GM13977 (cell line): Measurements from ENCODE around the gene RBPJ.

ENCODE experiments used
- DNase-seq: peaks from one replicate; pipeline ENCODE4 v3.0.0; 2012; ENCODE audit warnings: low spot score
- CTCF ChIP-seq: IDR thresholded peaks from 2 replicates; pipeline ENCODE4 v1.5.1; 2012; ENCODE audit warnings: mild to moderate bottlenecking, control low read depth; ENCODE audit not compliant: insufficient read depth; ENCODE audit errors: extremely low read depth, missing control alignments
- in situ Hi-C: fragments of 300-500 bp; cut with MboI; formaldehyde crosslinking; loops from one replicate; pipeline ENCODE4 v1.12.0; 2022; ENCODE audit warnings: low sequenced_read_pairs, low pct_unique_long_range_greater_than_20kb, mixed read lengths, inconsistent platforms; ENCODE audit not compliant: unreplicated experiment

Gene RBPJ

GRCh38 chr4:26462874-26463273 lies 142.1 kb downstream of the RBPJ start:
- in situ Hi-C loops = loop anchor here (10.0 to 25.0 kb wide), 2 partner anchors 249 to 552 kb away; no protein-coding TSS in a partner anchor

GRCh38 chr4:26463386-26463785 lies 142.6 kb downstream of the RBPJ start:
- no peak for TF ChIP-seq CTCF
- no peak for DNase-seq
- in situ Hi-C loops = loop anchor here (10.0 to 25.0 kb wide), 2 partner anchors 249 to 551 kb away; no protein-coding TSS in a partner anchor

More at GRCh38 chr4:26462874-26463273, 142.1 kb downstream of the RBPJ start:
- DNase-seq = no peak
- no peak for TF ChIP-seq CTCF

- in situ Hi-C loops = loop anchor here (10.0 to 25.0 kb wide), 2 partner anchors 248 to 550 kb away; no protein-coding TSS in a partner anchor
Measured at GRCh38 chr4:26464420-26465095, 143.7 kb downstream of the RBPJ start.

GRCh38 chr4:26466578-26467270 lies 145.9 kb downstream of the RBPJ start:
- no peak for TF ChIP-seq CTCF
- in situ Hi-C loops = loop anchor here (10.0 to 25.0 kb wide), 2 partner anchors 246 to 548 kb away; no protein-coding TSS in a partner anchor
- DNase-seq = no peak

More at GRCh38 chr4:26464420-26465095, 143.7 kb downstream of the RBPJ start:
- TF ChIP-seq CTCF = no peak
- no peak for DNase-seq

- no peak for DNase-seq
- in situ Hi-C loops = loop anchor here (10.0 to 25.0 kb wide), 2 partner anchors 245 to 547 kb away; no protein-coding TSS in a partner anchor
- no peak for TF ChIP-seq CTCF
Measured at GRCh38 chr4:26467724-26468123, 146.9 kb downstream of the RBPJ start.

GRCh38 chr4:26468283-26468949 lies 147.6 kb downstream of the RBPJ start:
- in situ Hi-C loops = loop anchor here (10.0 to 25.0 kb wide), 2 partner anchors 244 to 546 kb away; no protein-coding TSS in a partner anchor
- TF ChIP-seq CTCF = no peak
- no peak for DNase-seq
